ENCODE data around the gene ADGRE1.

DNA sequence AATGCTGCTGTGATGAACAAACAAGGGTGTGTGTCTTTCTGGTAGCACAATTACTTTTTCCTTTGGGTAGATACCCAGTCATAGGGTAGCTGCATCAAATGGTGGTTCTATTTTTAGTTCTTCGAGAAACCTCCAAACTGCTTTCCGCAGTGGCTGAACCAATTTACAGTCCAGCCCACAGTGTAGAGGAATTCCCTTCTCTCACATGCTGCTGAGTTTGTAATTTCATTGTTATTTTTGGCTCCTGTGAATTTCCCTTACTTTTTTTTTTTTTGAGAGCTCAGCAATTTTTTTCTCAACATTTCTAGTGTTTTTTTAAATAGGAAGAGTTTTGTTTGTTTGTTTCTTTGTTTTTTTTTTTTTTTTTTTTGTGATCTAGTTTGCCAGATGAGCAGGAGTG lies 37.5 kb upstream of the ADGRE1 start:
- no peak for TF ChIP-seq CTCF (IDR thresholded peaks at IDR 0.05; ENCODE audit: insufficient read depth, low read length, poor library complexity, severe bottlenecking)
- no peak for TF ChIP-seq EZH2phosphoT487 (conservative IDR thresholded peaks at IDR 0.05; ENCODE audit: low read length)
